ENCODE data around the gene PIGBOS1.

Gene PIGBOS1

GRCh38 chr15:55277715-55278114 is 41.2 kb downstream of the PIGBOS1 start:
- no peak for DNase-seq (ENCODE audit: low read depth)
- no peak for TF ChIP-seq CTCF (conservative IDR thresholded peaks at IDR 0.05; ENCODE audit: low read depth, low read length)
- no peak overlapping the region for H3K4me3 ChIP-seq (ENCODE audit: low read length)

DNA sequence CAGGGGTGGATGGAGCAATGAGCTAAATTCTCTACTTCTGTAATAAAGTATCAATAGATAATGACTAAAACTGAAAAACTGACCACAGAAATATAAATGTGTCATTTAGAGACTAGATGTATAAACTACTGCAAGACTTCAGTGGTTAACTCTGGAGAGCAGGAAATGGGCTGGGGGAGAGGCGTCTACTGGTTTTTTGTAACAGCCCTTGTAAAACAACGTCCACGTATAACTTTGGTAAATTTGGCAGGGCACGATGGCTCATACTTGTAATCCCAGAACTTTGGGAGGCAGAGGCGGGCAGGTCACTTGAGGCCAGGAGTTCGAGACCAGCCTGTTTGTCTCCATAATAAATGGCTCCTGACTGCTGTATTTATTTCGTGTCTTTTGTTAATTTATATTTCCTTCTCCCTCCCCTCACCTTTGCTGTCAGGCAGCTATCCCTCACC is 41.8 kb downstream of the PIGBOS1 start:
- TF ChIP-seq CTCF (conservative IDR thresholded peaks at IDR 0.05; ENCODE audit: low read depth, low read length), result no peak
- no peak overlapping the region for H3K4me3 ChIP-seq (ENCODE audit: low read length)
- no peak for DNase-seq (ENCODE audit: low read depth)

DNA sequence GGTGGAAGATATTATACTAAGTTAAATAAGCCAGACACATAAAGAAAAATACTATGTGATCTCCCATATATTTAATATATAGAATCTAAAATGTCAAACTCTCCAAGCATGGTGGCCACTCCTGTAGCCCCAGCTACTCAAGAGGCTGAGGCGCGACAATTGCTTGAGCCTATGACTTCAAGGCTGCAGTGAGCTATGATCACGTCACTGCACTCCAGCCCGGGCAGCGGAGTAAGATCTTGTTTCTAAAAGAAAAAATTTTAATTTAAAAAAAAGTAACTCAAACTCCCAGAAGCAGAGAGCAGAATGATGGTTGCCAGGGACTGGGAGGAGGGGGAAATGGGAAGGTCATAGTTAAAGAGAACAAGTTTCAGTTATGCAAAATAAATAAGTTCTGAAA is 42.6 kb downstream of the PIGBOS1 start:
- H3K4me3 ChIP-seq (ENCODE audit: low read length), result no peak overlapping the region
- DNase-seq (ENCODE audit: low read depth), result no peak
- no peak for TF ChIP-seq CTCF (conservative IDR thresholded peaks at IDR 0.05; ENCODE audit: low read depth, low read length)

DNA sequence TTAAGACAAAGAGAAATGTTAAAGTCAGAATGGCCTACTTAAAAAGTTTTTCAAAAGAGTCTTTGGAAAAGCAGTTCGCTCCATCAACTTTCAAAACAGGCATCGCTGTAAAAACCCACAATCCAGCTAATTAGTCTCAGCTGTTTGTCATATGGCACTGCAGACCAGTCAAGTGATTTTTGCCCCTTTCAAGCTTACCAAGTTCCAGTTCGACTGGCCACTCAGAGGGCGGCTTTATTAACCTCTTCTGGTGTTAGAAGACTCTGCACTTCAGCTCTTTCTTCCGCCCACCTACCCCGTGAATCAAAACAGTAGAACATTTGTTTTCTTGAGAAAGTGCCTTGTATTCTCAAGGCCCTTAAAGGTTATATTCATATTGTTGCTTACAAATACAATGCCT is 48.6 kb downstream of the PIGBOS1 start:
- peak overlapping the region; percentile 37 for H3K4me3 ChIP-seq (ENCODE audit: low read length)
- DNase-seq (ENCODE audit: low read depth), result peak; percentile 79
- no peak for TF ChIP-seq CTCF (conservative IDR thresholded peaks at IDR 0.05; ENCODE audit: low read depth, low read length)

DNA sequence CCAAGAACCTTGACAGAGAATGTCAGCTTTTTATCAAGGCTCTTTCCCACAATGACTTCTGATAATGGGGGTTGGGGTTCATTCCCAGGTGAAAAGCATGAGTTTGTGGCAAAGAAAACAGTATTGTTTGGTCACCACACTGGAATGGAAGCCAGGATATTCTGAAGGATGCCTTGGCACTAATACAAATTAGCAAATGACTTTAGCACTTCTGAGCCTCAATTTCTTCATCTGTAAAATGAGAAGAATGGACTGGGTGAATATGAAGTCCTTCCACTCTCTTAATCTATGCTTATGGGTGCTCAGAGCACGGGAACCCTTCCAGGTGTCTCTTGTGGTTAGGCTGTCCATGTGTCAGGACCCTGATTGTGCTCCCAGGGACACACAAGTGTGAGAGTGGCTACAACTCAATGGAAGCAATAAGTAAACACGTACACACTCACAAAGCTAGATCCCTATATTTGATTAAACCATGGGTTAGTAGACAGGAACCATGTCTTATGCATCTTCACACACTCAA is 50.7 kb downstream of the PIGBOS1 start:
- DNase-seq (ENCODE audit: low read depth), result no peak
- peak overlapping the region; percentile 37 for H3K4me3 ChIP-seq (ENCODE audit: low read length)
- TF ChIP-seq CTCF (conservative IDR thresholded peaks at IDR 0.05; ENCODE audit: low read depth, low read length), result no peak

DNA sequence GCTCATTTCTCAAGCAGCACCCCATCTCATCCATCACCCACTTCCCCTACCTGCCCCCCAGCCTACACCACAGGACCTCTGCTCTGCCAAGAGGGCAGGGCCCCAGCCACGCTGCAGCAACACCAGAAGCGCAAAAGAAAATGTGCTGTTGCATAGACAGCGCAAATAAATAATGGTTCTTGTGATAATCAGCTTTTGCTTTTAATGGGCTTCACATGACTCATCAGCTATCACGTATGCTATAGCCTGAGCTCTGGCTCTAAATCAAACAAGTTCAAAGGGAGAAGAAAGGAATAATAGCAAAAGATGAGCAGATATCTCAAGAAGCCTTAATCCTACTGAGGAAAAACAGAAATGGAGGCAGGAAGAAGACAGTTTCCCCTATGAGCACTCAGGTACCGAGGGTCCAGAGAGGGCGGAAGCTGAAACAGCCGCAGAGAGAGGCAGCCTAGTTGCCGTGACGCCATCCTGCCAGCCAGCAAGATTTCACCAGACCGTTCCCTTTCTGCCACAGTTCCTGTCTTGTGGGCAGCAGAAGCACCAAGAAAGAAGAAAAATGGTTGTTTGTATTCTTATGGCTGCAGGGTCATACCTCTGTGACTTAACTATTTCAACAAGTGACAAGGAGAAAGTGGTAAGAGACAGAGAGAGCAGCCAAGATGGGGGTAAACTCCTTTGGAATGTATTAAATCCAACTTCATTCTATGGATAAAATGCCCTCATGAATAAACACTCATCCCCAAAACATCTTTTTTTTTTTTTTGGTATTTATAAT is 51.3 kb downstream of the PIGBOS1 start:
- TF ChIP-seq CTCF (conservative IDR thresholded peaks at IDR 0.05; ENCODE audit: low read depth, low read length), result no peak
- H3K4me3 ChIP-seq (ENCODE audit: low read length), result peak overlapping the region; percentile 30
- peak; percentile 71 for DNase-seq (ENCODE audit: low read depth)
